ENCODE measurements around the gene ARID2.

Gene ARID2

DNA sequence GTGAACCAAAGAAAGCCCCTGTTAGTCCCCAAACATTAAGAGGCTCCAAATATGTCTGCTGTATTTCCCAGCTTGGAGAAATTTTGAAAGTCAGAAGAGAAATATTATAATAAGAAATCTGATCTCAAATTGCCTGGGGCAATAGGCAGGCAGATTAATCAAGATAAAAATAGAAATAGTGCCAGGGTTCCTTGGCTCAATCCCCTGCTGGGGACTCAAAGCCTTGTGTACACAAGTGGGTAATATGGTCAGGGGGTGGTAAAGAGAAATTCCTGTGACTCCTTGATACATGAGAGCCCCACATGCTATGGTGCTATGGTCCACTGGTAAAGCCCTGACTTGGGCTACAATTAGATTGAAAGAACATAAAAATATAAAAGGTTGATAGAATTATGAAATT, 41.3 kb upstream of the ARID2 start:
- no peak overlapping the region for H3K27ac ChIP-seq
- ChIA-PET POLR2A (ENCODE audit: low non-redundant PET) (no interaction called here), CTCF (no interaction called here)
- TF ChIP-seq, protein P1, sequence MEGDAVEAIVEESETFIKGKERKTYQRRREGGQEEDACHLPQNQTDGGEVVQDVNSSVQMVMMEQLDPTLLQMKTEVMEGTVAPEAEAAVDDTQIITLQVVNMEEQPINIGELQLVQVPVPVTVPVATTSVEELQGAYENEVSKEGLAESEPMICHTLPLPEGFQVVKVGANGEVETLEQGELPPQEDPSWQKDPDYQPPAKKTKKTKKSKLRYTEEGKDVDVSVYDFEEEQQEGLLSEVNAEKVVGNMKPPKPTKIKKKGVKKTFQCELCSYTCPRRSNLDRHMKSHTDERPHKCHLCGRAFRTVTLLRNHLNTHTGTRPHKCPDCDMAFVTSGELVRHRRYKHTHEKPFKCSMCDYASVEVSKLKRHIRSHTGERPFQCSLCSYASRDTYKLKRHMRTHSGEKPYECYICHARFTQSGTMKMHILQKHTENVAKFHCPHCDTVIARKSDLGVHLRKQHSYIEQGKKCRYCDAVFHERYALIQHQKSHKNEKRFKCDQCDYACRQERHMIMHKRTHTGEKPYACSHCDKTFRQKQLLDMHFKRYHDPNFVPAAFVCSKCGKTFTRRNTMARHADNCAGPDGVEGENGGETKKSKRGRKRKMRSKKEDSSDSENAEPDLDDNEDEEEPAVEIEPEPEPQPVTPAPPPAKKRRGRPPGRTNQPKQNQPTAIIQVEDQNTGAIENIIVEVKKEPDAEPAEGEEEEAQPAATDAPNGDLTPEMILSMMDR (conservative IDR thresholded peaks at IDR 0.05; ENCODE audit: low read depth) = no peak
- no peak for DNase-seq (ENCODE audit: low spot score)

DNA sequence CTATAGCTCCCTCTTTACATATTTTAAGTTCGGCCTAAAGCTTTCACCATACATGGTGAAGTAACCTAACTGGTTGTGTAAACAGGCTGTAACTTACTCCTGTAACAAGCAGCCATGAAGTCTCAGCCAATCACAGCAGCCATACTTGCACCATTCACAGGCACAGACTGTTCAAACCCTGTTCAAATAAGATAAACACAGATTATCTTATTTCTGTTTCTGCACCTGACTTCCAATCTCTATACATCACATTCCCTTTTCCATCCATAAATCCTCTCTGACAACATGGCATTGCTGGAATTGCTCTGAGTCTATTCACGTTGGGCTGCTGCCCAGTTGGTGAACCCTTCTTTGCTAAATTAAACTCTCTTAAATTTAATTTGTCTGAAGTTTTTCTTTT, 34.5 kb upstream of the ARID2 start:
- POLR2A ChIA-PET (ENCODE audit: low non-redundant PET) = no interaction called here
- TF ChIP-seq, protein P1 (conservative IDR thresholded peaks at IDR 0.05; ENCODE audit: low read depth) = no peak
- CTCF ChIA-PET = no interaction called here
- H3K27ac ChIP-seq = no peak overlapping the region
- DNase-seq (ENCODE audit: low spot score) = no peak

DNA sequence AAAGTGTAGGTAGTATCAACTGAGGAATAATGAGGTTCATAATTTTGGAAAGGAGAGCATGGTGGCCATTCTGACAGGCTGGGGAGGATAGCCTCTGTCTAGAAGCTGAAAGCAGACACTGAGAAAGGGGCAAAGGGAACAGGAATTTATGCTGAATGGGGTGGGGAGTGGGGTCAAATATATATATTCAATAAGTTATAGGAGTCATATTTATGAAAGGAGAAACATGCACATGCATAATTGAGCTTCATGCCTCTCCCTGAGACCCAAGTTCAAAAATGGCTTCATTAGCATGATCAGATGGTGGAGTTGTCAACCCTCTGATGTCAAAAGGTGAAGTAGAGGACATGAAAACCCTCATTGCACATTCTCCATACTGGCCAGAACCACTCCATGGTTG, 33.9 kb upstream of the ARID2 start:
- ChIA-PET CTCF (no interaction called here), POLR2A (ENCODE audit: low non-redundant PET) (no interaction called here)
- H3K27ac ChIP-seq = no peak overlapping the region
- TF ChIP-seq, protein P1 (conservative IDR thresholded peaks at IDR 0.05; ENCODE audit: low read depth) = no peak
- no peak for DNase-seq (ENCODE audit: low spot score)

DNA sequence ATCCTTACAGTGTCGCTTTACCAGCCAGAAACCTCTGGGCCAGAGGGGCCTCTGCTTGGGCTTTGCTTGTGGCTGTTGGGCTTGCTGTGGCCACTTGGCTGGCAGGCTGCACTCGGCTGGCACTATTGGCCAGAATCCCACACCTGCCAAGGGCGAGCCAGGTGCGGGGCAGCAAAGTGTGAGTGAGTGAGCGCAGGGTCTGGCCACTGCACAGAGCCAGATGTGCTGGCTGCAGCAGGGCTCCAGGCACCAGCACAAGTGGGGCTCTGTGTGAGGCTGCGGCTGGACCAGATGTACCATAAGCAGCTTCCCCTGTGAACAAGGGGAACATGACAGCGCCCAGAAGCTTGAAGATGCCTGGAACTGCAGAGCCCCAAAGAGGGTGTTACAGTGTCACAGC, 33.5 kb upstream of the ARID2 start:
- TF ChIP-seq, protein P1 (conservative IDR thresholded peaks at IDR 0.05; ENCODE audit: low read depth) = no peak
- no peak for DNase-seq (ENCODE audit: low spot score)
- no peak overlapping the region for H3K27ac ChIP-seq
- ChIA-PET CTCF (no interaction called here), POLR2A (ENCODE audit: low non-redundant PET) (no interaction called here)

- H3K27ac ChIP-seq = no peak overlapping the region
- ChIA-PET CTCF (no interaction called here), POLR2A (ENCODE audit: low non-redundant PET) (no interaction called here)
- DNase-seq (ENCODE audit: low spot score) = no peak
- TF ChIP-seq, protein P1 (conservative IDR thresholded peaks at IDR 0.05; ENCODE audit: low read depth) = no peak
These were observed 32.1 kb upstream of the ARID2 start for GRCh38 chr12:45697371-45697770.

DNA sequence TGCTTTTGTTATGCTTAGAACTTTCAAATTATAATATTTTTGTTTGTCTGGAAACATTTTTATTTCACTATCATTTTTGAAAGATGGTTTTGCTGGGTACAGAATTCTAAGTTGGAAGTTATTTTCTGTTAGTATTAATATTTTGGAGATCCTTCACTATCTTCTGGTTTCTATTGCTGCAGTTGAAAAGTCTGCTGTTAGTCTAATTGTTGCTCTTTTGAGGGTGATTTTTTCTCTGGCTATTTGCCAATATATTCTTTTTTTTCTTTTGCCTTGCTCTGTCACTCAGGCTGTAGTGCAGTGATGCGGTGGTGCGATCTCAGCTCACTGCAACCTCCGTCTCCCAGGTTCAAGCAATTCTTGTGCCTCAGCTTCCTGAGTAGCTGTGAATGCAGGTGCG, 28.2 kb upstream of the ARID2 start:
- ChIA-PET POLR2A (ENCODE audit: low non-redundant PET) (no interaction called here), CTCF (no interaction called here)
- no peak overlapping the region for H3K27ac ChIP-seq
- TF ChIP-seq, protein P1 (conservative IDR thresholded peaks at IDR 0.05; ENCODE audit: low read depth) = no peak
- DNase-seq (ENCODE audit: low spot score) = no peak

- TF ChIP-seq, protein P1 (conservative IDR thresholded peaks at IDR 0.05; ENCODE audit: low read depth) = no peak
- DNase-seq (ENCODE audit: low spot score) = no peak
- ChIA-PET POLR2A (ENCODE audit: low non-redundant PET) (no interaction called here), CTCF (no interaction called here)
- H3K27ac ChIP-seq = no peak overlapping the region
These were observed 25.6 kb upstream of the ARID2 start for GRCh38 chr12:45703942-45704341.

Data from RWPE1 (cell line).